GM21381 (cell line): Measurements from ENCODE around the gene RANBP1.

Experiments
- ATAC-seq: cut with Tn5 transposase; IDR thresholded peaks from one replicate; pipeline ENCODE4 v1.9.1; 2021; ENCODE audit warnings: mild to moderate bottlenecking, moderate library complexity; ENCODE audit not compliant: unreplicated experiment

The RANBP1 gene

DNA sequence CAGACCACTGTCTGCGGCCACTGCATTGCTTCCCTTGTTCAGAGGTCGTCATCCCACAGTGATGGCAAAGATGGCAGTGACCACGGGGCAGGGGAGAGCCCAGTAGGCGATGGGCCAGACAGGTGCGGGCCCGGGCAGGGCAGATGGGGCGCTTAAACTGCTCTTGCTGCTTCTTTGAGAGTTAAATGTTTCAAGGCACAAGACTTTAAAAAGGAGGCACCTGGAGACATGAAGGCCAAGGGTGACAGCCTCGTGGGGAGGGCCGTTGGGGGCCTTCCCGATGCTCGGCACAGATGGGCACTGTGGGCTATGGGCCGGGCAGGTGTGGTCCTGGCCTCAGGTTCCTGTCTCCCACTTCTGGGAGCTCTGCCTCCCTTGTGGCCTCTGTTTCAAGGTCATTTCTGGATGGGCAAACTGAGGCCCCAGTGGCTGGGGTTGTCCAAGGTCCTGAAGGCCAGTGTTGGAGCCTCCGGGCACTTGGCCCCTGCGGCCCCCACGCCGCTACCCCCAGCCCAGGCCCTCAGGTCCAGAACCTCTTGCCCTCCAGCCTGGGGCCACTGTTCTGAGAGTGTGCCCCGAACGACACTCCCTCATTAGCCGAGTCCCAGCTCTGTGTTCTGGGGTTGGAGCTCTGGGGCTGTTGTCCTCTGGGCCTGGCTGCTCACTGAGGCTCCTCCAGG is 51.9 kb downstream of the RANBP1 start:
- no peak for ATAC-seq

DNA sequence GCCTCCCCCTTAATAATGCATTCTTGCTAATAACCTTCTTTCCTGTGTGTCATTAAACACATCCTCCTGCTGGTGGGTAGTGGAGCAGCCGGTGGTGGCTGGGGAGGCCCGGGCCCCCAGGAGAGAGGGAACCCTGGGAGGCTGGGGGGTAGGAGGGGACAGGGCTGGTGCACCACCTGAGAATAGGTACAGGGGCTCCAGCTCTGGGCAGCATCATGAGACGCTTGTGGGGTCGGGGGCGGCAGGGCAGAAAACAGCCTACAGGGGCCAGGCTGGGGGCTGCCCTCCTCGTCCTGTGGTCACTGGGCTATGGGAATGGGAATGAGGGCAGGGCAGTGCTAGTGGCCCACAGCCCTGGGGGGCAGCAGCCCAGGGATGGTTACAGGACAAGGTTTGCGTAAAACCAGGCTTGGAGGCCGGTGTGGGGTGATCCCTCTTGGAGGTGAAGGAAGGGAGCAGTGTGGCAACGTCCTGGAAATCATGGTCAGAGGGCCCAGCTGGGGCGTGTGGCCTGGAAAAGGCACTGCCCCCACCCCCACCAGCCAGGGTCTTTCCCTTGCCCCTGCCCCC is 53.4 kb downstream of the RANBP1 start:
- no peak for ATAC-seq

DNA sequence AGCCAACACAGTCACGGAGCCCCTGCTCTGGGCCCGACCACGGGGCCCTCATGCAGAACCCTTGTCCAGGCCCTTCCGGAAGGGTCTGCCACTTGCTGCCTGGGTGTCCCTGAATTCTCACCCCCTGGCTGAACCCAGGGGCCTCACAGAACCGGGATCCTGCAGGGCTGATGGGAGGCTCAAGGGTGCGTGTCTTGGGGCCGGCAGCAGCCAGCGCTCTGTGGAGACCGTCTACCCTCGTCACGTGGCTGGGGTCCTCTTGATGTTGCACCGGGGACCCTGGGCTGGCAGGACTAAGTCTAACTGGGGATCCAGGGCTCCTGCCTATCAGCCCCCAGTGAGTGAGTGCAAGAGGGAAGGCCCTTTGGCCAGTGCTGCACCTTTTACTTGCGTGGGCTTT is 54.3 kb downstream of the RANBP1 start:
- no peak for ATAC-seq

DNA sequence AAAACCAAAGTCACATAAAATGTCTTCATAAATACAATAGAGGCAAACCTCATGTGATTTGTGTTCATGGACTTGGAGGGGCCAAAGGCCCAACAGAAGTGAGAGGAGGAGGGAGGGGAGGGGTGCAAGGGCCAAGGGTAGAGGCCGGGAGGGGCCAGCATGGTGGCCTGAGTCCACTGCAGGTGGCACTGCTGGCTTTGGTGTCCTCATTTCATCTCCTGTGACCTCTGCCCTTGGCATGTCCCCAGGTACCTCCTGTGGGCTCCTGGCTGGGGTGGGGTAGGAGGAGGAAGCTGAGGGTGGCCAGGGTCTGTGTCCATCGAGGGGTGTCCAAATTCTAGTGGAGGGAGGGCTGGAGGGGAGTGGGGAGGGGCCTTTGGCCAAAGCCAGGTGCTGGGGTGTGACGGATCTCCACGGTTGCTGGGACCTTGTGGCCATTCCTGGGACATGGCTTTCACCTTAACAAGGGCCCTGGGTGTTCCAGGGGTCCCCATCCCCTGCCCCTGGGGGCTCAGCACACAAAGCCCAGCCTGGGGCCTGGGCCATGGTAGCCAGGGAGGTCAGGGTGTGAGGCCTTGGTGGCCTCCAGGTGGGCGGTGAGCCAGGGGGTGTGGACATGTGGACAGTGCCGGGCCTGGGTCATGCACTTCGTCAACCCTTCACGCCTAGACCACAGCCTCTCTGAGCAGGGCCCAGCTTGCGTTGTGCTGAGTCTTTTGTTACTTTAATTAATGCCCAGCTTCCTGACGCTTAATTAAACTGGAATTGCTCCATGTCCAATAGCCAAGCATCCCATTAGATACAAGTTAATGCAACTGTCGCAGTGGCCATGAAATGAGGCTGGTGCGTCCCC is 55.6 kb downstream of the RANBP1 start:
- no peak for ATAC-seq

DNA sequence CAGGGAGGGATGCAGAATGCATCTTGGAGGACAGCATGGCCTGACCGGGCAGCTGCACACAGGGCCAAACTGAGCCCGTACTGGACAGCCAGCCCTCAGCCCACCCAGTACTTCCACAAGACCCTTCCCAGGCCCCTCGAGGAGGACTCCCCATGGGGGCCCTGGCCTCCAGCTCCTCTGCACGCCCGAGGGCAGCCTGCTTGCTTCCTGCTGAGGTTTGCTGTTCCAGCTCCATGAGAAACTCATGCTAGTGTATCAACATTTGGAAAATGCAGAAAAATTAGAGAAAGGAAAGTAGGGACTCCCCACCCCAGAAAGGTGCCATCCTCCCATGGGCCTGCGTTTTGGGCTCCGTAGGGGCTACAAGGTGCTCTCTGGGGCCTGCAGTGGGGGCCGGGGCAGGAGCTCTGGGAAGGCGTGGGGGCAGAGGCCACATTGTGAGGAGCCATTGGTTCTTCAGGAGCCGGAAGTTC is 56.3 kb downstream of the RANBP1 start:
- ATAC-seq, result no peak

DNA sequence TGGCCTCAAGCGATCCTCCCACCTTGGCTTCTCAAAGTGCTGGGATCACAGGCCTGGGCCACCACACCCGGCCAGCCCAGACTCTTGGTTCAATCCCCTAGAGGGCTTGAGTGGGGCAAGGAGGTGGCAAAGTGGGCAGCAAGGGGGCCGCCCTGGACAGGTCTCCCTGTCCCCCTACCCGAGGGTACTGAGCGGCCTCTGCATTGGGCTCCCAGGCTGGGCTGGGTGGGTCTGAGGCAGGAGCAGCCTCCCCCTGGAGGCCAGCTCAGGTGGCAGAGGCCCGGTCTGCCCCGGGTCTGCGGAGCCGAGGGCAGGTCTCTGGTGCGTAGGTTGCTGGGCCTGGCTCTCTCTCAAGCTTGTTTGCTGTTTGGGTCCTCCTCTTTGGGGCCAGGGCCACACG is 57.3 kb downstream of the RANBP1 start:
- no peak for ATAC-seq

DNA sequence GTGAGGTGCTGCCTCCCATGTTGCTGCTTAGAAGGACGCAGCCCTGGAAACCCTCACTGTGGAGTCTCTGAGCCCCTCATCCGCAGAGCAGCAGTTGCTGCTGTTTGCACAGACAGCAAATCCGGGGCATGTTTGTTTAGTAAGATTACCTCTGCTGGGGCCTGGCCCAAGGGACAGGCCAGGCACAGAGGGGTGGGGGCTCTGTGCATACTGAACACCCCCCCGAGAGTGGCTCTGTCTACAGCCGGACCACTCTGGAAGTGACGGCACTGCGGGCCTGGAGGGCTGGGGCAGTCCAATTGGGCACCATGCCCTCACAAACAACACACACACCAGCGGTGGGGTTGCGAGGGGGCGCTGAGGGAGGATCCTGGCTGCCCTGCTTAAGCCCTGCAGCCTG is 57.9 kb downstream of the RANBP1 start:
- no peak for ATAC-seq

DNA sequence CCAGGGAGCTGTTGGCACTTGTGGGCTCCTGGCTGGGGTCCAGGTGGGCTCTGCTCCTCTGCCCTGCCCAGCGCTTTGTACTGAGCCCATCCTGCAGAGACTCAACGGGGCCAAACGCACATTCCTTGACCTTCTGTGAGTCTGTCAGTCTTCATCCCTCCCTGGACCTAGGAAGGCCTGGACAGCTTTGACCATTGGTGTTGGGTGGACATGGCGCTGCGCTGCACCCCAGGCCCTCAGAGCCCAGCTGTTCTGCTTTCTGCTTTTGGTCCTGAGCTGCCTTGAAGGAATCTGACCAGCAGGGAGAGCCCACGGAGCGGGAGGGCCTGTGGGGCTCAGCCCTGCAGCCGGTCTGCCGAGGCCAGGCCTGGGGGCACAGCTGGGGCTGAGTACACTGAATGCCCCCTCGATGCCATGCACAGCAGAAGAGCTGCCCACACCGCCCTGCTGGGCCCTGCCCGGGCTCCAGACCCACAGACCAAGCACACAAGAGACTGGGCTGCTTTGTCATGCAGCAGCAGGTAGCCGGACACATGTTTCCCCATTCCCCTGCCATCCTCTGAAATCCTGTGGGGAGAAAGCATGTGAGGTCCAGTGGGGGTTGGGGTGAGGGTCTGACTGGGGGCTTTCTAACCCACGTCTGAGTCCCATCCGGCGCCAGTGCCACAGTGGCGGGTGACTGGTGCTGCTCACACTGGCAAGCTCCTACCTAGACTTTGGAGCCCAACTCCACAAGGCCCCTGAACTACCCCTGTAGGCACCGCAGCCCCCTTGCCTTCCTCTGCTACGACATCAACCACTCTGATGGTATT is 59.1 kb downstream of the RANBP1 start:
- no peak for ATAC-seq

DNA sequence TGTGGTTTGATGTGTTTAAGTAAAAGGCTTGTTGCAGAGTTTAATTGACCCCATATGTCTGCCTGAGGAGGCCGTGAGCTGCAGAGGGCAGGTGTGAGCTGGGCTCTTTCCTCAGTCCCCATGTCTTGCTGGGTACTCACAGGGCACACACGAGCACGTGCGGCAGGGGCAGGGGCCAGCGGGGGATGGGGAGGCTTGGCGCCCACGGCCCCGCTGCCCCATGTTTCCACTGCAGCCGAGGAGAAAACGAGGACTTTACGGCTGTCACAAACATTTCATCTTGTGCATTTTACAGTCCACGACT is 59.6 kb downstream of the RANBP1 start:
- no peak for ATAC-seq

DNA sequence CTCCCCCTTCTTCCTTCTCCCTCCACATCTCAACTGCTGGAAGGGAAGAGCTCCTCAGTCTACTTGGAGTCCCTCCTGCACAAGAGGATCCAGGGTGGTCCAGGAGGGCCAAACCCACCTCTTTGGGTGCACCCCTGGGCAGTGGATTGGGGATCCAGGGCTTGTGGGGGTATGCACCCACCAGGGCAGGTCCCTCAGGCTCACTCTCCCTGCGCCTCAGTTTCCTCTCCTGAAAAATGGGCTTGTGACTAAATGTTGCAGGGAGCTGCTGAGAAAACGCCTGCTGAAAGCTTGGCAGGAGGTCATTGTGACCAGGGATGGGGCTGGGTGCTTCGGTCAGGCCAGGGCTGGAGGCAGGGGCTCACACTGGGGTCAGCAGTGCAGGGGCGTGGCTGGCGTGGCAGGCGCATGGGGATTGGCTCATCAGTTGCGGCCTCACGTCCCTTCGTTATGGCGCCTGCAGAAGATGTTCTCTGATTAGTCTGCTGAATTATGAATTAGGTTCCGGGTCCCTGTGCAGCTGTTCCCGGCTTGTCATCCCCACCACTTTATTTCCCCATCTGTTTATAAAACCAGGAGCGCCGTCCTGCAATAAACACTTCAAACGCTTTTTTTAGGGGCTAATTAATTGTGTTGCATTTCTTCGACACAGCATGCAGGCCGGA is 60.6 kb downstream of the RANBP1 start:
- ATAC-seq, result no peak
